H1 (cell line): Measurements from ENCODE around the gene SLC25A27. TPM values are rescaled to one million over a fixed set of nuclear protein-coding genes. Genes with fewer than 3 reads are reported as not detected.

ENCODE experiments used
- CTCF ChIA-PET: fragments of 300-600 bp; sonication (Branson Sonifier 250); formaldehyde crosslinking; loops from one replicate; lab custom pipeline; 2021; ENCODE audit not compliant: partially characterized antibody; lab: Charles Lee
- POLR2A ChIA-PET: fragments of 300-600 bp; sonication (Branson Sonifier 250); formaldehyde crosslinking; loops from one replicate; lab custom pipeline; 2021; ENCODE audit warnings: inconsistent platforms; ENCODE audit not compliant: partially characterized antibody; lab: Charles Lee
- DNase-seq, 2 experiments: peaks; one replicate each; pipeline versions ENCODE4 v3.0.0 to v3.0.0-alpha.2; 2010 to 2022; ENCODE audit warnings: low spot score in 2 of 2, low read depth in 1 of 2, mixed read lengths in 1 of 2
- FAIRE-seq: peaks from 2 replicates; lab custom pipeline; 2011; peaks lifted over from hg19 to GRCh38; lab: Jason Lieb, UNC
- H2AFZ ChIP-seq: 2 replicates; pipeline ENCODE4 v1.8.1; 2012; ENCODE audit warnings: low read length, inconsistent platforms
- H2AK5ac ChIP-seq: 2 replicates; pipeline ENCODE4 v1.6.1; 2013; ENCODE audit warnings: low read depth, low read length
- H2BK120ac ChIP-seq: replicated peaks from 2 replicates; pipeline ENCODE3; 2013; ENCODE audit warnings: low read depth, low read length, inconsistent platforms
- H2BK12ac ChIP-seq: 2 replicates; pipeline ENCODE4 v1.6.1; 2013; ENCODE audit warnings: low read depth, low read length
- H2BK15ac ChIP-seq: 2 replicates; pipeline ENCODE4 v1.6.1; 2013; ENCODE audit warnings: low read length
- H2BK20ac ChIP-seq: 2 replicates; pipeline ENCODE4 v1.6.1; 2013; ENCODE audit warnings: low read length
- H2BK5ac ChIP-seq: 2 replicates; pipeline ENCODE4 v1.6.1; 2013; ENCODE audit warnings: low read depth, low read length
- H3K14ac ChIP-seq: 2 replicates; pipeline ENCODE4 v1.6.1; 2013; ENCODE audit warnings: inconsistent platforms; ENCODE audit not compliant: insufficient read length
- H3K18ac ChIP-seq: 2 replicates; pipeline ENCODE4 v1.6.1; 2013; ENCODE audit warnings: low read length; ENCODE audit errors: extremely low read depth
- H3K23ac ChIP-seq: 2 replicates; pipeline ENCODE4 v1.6.1; 2013; ENCODE audit warnings: inconsistent platforms; ENCODE audit not compliant: insufficient read length
- H3K23me2 ChIP-seq: 2 replicates; pipeline ENCODE4 v1.6.1; 2013; ENCODE audit warnings: low read depth, low read length
- H3K27ac ChIP-seq: 2 replicates; pipeline ENCODE4 v1.6.1; 2011; ENCODE audit warnings: low read depth, low read length, inconsistent platforms
- H3K27me3 ChIP-seq, 4 experiments: replicated peaks in 1 of 4; 1 replicate in 1 of 4; 2 replicates in 3 of 4; pipeline versions ENCODE4 v1.6.1 to v1.8.1; 2011 to 2013; ENCODE audit warnings: low read length in 3 of 4, mild to moderate bottlenecking in 3 of 4, inconsistent platforms in 2 of 4, mixed read lengths in 2 of 4, moderate library complexity in 1 of 4; ENCODE audit not compliant: control insufficient read depth in 3 of 4, insufficient read depth in 3 of 4; ENCODE audit errors: extremely low read depth in 1 of 4
- H3K36me3 ChIP-seq, 4 experiments: 2 replicates each; pipeline versions ENCODE4 v1.6.1 to v1.8.1; 2011 to 2013; ENCODE audit warnings: mild to moderate bottlenecking in 4 of 4, low read length in 3 of 4, moderate library complexity in 2 of 4, control low read depth in 1 of 4, inconsistent platforms in 1 of 4; ENCODE audit not compliant: insufficient read depth in 4 of 4, control insufficient read depth in 2 of 4
- H3K4ac ChIP-seq: replicated peaks from 2 replicates; pipeline ENCODE3; 2013; ENCODE audit warnings: low read length, low read depth, mixed read lengths, inconsistent platforms; ENCODE audit not compliant: insufficient read length
- H3K4me1 ChIP-seq, 4 experiments: replicated peaks in 1 of 4; 1 replicate in 1 of 4; 2 replicates in 3 of 4; pipeline versions ENCODE4 v1.6.1 to v1.8.1; 2011 to 2013; ENCODE audit warnings: low read length in 3 of 4, inconsistent platforms in 2 of 4, mixed read lengths in 1 of 4; ENCODE audit not compliant: insufficient read depth in 4 of 4, control insufficient read depth in 3 of 4
- H3K4me2 ChIP-seq, 2 experiments: 2 replicates each; pipeline versions ENCODE4 v1.6.1 to v1.8.1; 2011 to 2013; ENCODE audit warnings: low read depth in 2 of 2, low read length in 2 of 2, control low read depth in 1 of 2, inconsistent platforms in 1 of 2, mild to moderate bottlenecking in 1 of 2; ENCODE audit not compliant: insufficient read depth in 1 of 2
- H3K4me3 ChIP-seq, 4 experiments: fragments of 200-600, 300-600 bp in 1 of 4; sonication (generic), shearing (Covaris generic), sonication (Bioruptor Twin) in 1 of 4; 2 replicates each; pipeline versions ENCODE4 v1.5.1 to v1.8.1; 2011 to 2016; ENCODE audit warnings: low read length in 4 of 4, low read depth in 3 of 4, control low read depth in 2 of 4, inconsistent platforms in 2 of 4, mild to moderate bottlenecking in 2 of 4, mixed read lengths in 1 of 4, moderate library complexity in 1 of 4; ENCODE audit not compliant: insufficient read depth in 2 of 4; ENCODE audit errors: extremely low read depth in 1 of 4
- H3K56ac ChIP-seq: replicated peaks from 2 replicates; pipeline ENCODE3; 2013; ENCODE audit warnings: low read depth, mild to moderate bottlenecking, mixed read lengths, low read length, inconsistent platforms; ENCODE audit not compliant: insufficient read length
- H3K79me1 ChIP-seq: 2 replicates; pipeline ENCODE4 v1.6.1; 2013; ENCODE audit warnings: low read depth, low read length, control low read depth
- H3K79me2 ChIP-seq, 2 experiments: 2 replicates each; pipeline versions ENCODE4 v1.6.1 to v1.8.1; 2012 to 2013; ENCODE audit warnings: low read length in 2 of 2, mild to moderate bottlenecking in 2 of 2, inconsistent platforms in 1 of 2; ENCODE audit not compliant: insufficient read depth in 2 of 2, control insufficient read depth in 1 of 2
- H3K9ac ChIP-seq, 4 experiments: replicated peaks in 1 of 4; 1 replicate in 1 of 4; 2 replicates in 3 of 4; pipeline versions ENCODE4 v1.6.1 to v1.8.1; 2011 to 2013; ENCODE audit warnings: low read depth in 3 of 4, low read length in 3 of 4, control low read depth in 2 of 4, mild to moderate bottlenecking in 2 of 4, moderate library complexity in 2 of 4, inconsistent platforms in 1 of 4; ENCODE audit errors: extremely low read depth in 1 of 4
- H3K9me3 ChIP-seq, 2 experiments: 2 replicates each; pipeline versions ENCODE4 v1.6.1 to v1.8.1; 2012 to 2013; ENCODE audit warnings: mild to moderate bottlenecking in 2 of 2, moderate library complexity in 2 of 2, control low read depth in 1 of 2, inconsistent platforms in 1 of 2, low read depth in 1 of 2, low read length in 1 of 2, mixed read lengths in 1 of 2; ENCODE audit not compliant: insufficient read depth in 2 of 2
- H4K20me1 ChIP-seq, 2 experiments: replicated peaks in 1 of 2; 2 replicates each; pipeline versions ENCODE3 to v1.8.1; 2011 to 2013; ENCODE audit warnings: inconsistent platforms in 2 of 2, low read length in 2 of 2, mild to moderate bottlenecking in 1 of 2; ENCODE audit not compliant: insufficient read depth in 2 of 2, control insufficient read depth in 1 of 2
- H4K5ac ChIP-seq: 2 replicates; pipeline ENCODE4 v1.6.1; 2013; ENCODE audit warnings: low read length, low read depth, mixed read lengths, inconsistent platforms; ENCODE audit not compliant: insufficient read length
- H4K8ac ChIP-seq: 2 replicates; pipeline ENCODE4 v1.8.0; 2013; ENCODE audit warnings: mild to moderate bottlenecking, moderate library complexity, low read length, inconsistent platforms; ENCODE audit not compliant: insufficient read depth; ENCODE audit errors: extremely low read depth
- H4K91ac ChIP-seq: replicated peaks from 2 replicates; pipeline ENCODE3; 2013; ENCODE audit warnings: low read length, mixed read lengths, inconsistent platforms; ENCODE audit not compliant: insufficient read length
- ATF2 ChIP-seq: IDR thresholded peaks from 2 replicates; pipeline ENCODE4 v1.6.1; 2012; ENCODE audit warnings: low read length, inconsistent platforms
- CBX5 ChIP-seq: fragments of 300-800, 300-1000 bp; sonication (generic); IDR thresholded peaks from 2 replicates; pipeline ENCODE4 v1.7.1; 2016; ENCODE audit warnings: antibody characterized with exemption, low read length, low read depth
- CBX8 ChIP-seq: fragments of 300-800, 300-1000 bp; sonication (generic); IDR thresholded peaks from 2 replicates; pipeline ENCODE4 v1.7.1; 2016; ENCODE audit warnings: low read depth, low read length, borderline replicate concordance
- CHD2 ChIP-seq: IDR thresholded peaks from 2 replicates; pipeline ENCODE4 v1.6.1; 2012; ENCODE audit warnings: low read length, improper control_type of control experiment
- KDM1A ChIP-seq: fragments of 200-600, 300-600 bp; sonication (generic); IDR thresholded peaks from 2 replicates; pipeline ENCODE4 v1.7.1; 2016; ENCODE audit warnings: mild to moderate bottlenecking, low read length, borderline replicate concordance
- NANOG ChIP-seq: IDR thresholded peaks from 2 replicates; pipeline ENCODE4 v1.6.1; 2011; ENCODE audit warnings: low read length, low read depth, mild to moderate bottlenecking, inconsistent platforms; ENCODE audit not compliant: insufficient read depth, poor library complexity, severe bottlenecking
- PHF8 ChIP-seq: fragments of 200-600 bp; sonication (generic); conservative IDR thresholded peaks from 2 replicates; pipeline ENCODE4 v1.7.1; 2012; ENCODE audit warnings: low read depth, mild to moderate bottlenecking, inconsistent platforms, low read length, moderate library complexity
- POLR2AphosphoS5 ChIP-seq: IDR thresholded peaks from 2 replicates; pipeline ENCODE4 v1.6.1; 2011; ENCODE audit warnings: low read depth, low read length
- RXRA ChIP-seq: IDR thresholded peaks from 2 replicates; pipeline ENCODE4 v1.6.1; 2011; ENCODE audit warnings: low read depth, mild to moderate bottlenecking, low read length, moderate library complexity; ENCODE audit not compliant: insufficient read depth
- SIX5 ChIP-seq: IDR thresholded peaks from 2 replicates; pipeline ENCODE4 v1.6.1; 2011; ENCODE audit warnings: mild to moderate bottlenecking, low read depth, low read length
- SP1 ChIP-seq: IDR thresholded peaks from 2 replicates; pipeline ENCODE4 v1.6.1; 2011; ENCODE audit warnings: low read depth, low read length
- TAF1 ChIP-seq: IDR thresholded peaks from 2 replicates; pipeline ENCODE4 v1.6.1; 2011; ENCODE audit warnings: mild to moderate bottlenecking, low read depth, low read length
- TAF7 ChIP-seq: optimal IDR thresholded peaks from 2 replicates; pipeline ENCODE3; 2011; ENCODE audit warnings: low read depth, mild to moderate bottlenecking, inconsistent platforms, low read length, moderate library complexity, borderline replicate concordance
- ZNF274 ChIP-seq: IDR thresholded peaks from 2 replicates; pipeline ENCODE4 v1.7.0; 2012; ENCODE audit warnings: low read length, borderline replicate concordance; ENCODE audit errors: extremely low read depth
- WGBS, 2 experiments: shearing (Covaris generic) in 1 of 2; methylation state at CpG; one replicate each; pipeline versions ENCODE4 v1.1.6 to v1.1.7; 2013 to 2015; ENCODE audit warnings: low lambda C conversion rate in 2 of 2, mixed read lengths in 2 of 2, inconsistent platforms in 1 of 2, low coverage in 1 of 2, missing lambda C conversion rate in 1 of 2; ENCODE audit not compliant: insufficient replicate concordance in 2 of 2, insufficient coverage in 1 of 2, insufficient read length in 1 of 2; ENCODE audit errors: extremely low coverage in 1 of 2, missing lambda C conversion rate in 1 of 2; 5-methylcytosine and 5-hydroxymethylcytosine counted together
- polyA plus RNA-seq, 7 experiments: library from polyadenylated mRNA; depleted of rRNA in 3 of 7; stranded (reverse) in 5 of 7; unstranded in 2 of 7; fragments of >200 nt in 5 of 7; fragments of 200-250 nt in 2 of 7; gene quantifications; 1 replicate in 5 of 7; 2 replicates in 1 of 7; 4 replicates in 1 of 7; pipeline versions ENCODE4 v1.2.1 to v1.2.3, GENCODE V29; 2011 to 2013; ENCODE audit warnings: missing spikeins in 2 of 7, mixed read lengths in 2 of 7
- total RNA-seq: library from RNA; stranded (reverse); fragmentation: NEBNext Ultra II Directional; extraction: Animal tissue kit (Norgen Biotek cat#: 25700); gene quantifications from 2 replicates; pipeline ENCODE4 v1.2.1, GENCODE V29; 2021

SLC25A27 gene
- total and polyA plus RNA-seq, 2 of the 8 experiments (the other 6 are each of a cell fraction or from before 2014, with no cell fraction given), result 7.3 to 8.4 TPM

- Histone ChIP-seq H2BK12ac (no peak overlapping the region), H4K91ac (no peak overlapping the region), H3K56ac (no peak overlapping the region), H3K14ac (no peak overlapping the region), H2BK15ac (no peak overlapping the region), H3K4me2 (no peak overlapping the region), H3K79me2 (no peaks in the 10 kb centered on the region), H2BK5ac (no peak overlapping the region), H4K5ac (no peak overlapping the region), H3K4ac (no peak overlapping the region), H3K27ac (no peak overlapping the region), H3K4me3 (no peak overlapping the region), H3K23me2 (no peaks in the 10 kb centered on the region), H3K79me1 (no peaks in the 10 kb centered on the region), H3K36me3 (no peaks in the 10 kb centered on the region), H3K4me1 (no peaks in the 10 kb centered on the region), H2AFZ (no peak overlapping the region), H3K9me3 (no peaks in the 10 kb centered on the region), H3K23ac (no peak overlapping the region), H4K8ac (no peak overlapping the region), H2AK5ac (no peak overlapping the region), H4K20me1 (no peaks in the 10 kb centered on the region), H2BK20ac (no peak overlapping the region), H2BK120ac (no peak overlapping the region), H3K18ac (no peak overlapping the region), H3K27me3 (no peaks in the 10 kb centered on the region), H3K9ac (no peak overlapping the region)
- 79% methylated on average over 3 of the region's 3 CpGs; no CpG with 5 or more reads in 1 of the 2 experiments for WGBS, 2 experiments
- FAIRE-seq (no peak), DNase-seq (no peak)
- POLR2A ChIA-PET, result no interaction called here
- CTCF ChIA-PET, result no interaction called here
- no peak for TF ChIP-seq CHD2
- TF ChIP-seq TAF7, result no peak
- TF ChIP-seq ATF2, result no peak
- TF ChIP-seq RXRA, result no peak
- no peak for TF ChIP-seq SP1
- no peak for TF ChIP-seq PHF8
- no peak for TF ChIP-seq CBX5
- TF ChIP-seq SIX5, result no peak
- TF ChIP-seq KDM1A, result no peak
- no peak for TF ChIP-seq TAF1
- TF ChIP-seq CBX8, result no peak
- no peak for TF ChIP-seq NANOG
- TF ChIP-seq POLR2AphosphoS5, result no peak
- TF ChIP-seq ZNF274, result no peak
These were observed 23.8 kb upstream of the SLC25A27 start for GRCh38 chr6:46628976-46629375.
